Esophagus squamous epithelium (tissue), 4 donors: Measurements from ENCODE around the gene REV1.

Experiments
- CTCF ChIP-seq, 6 experiments: fragments of 450-650 bp in 4 of 6; fragments of 200-600 bp in 2 of 6; sonication (generic) in 2 of 6; IDR thresholded peaks; one replicate each; pipeline ENCODE4 v1.5.1; 2016 to 2019; ENCODE audit warnings: antibody characterized with exemption in 6 of 6, mild to moderate bottlenecking in 4 of 6, moderate library complexity in 4 of 6
- POLR2A ChIP-seq, 4 donors: fragments of 450-650 bp; IDR thresholded peaks; one replicate each; pipeline ENCODE4 v1.6.1; 2017; ENCODE audit warnings: antibody characterized with exemption in 4 of 4, mild to moderate bottlenecking in 4 of 4, moderate library complexity in 3 of 4

GRCh38 chr2:99436874-99437273 is 52.9 kb downstream of the REV1 start:
- TF ChIP-seq CTCF (IDR thresholded peaks at IDR 0.05) (no peak), POLR2A (IDR thresholded peaks at IDR 0.05) (no peak)
